HG03469 (cell line): ENCODE measurements around the gene ADAMTS19.
A peak's percentile ranks its signal among the peaks of the same experiment; 100 is the strongest.

Experiments used
- ATAC-seq: cut with Tn5 transposase; IDR thresholded peaks from one replicate; pipeline ENCODE4 v1.9.1; 2021; ENCODE audit warnings: mild to moderate bottlenecking, moderate library complexity, moderate number of reproducible peaks; ENCODE audit not compliant: unreplicated experiment

ADAMTS19 gene

DNA sequence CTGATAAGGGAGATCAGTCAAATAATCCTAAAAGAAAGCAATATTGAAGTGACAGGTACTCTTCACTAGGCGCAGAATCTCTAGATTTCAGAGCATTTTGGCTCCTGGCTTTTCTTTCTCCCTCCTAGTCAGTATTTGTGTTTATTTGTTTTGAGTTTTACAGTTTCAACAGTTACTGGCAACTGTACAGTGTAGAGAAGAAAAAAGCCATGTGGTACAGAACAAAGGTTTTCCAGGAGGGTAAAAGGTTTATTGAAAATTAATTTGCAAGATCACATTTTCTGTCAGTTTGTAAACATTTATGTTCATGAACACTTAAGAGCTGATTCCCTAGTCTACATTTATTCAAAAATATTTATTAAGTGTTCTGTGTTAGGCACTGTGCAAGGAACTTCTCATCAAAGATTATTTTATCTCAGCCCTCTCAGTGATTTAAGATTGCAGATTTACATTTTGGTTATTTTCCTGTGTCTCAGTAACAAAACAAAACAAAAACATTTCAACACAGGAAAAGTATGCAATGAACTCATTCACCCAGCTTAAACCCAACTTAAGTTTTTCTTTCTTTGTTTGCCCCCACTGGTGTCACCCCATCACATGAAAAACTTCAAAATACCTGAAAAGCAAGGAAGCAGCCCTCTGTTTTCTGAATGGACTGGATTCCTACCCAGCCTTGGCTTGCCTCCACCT is 300.7 kb downstream of the ADAMTS19 start:
- no peak for ATAC-seq

DNA sequence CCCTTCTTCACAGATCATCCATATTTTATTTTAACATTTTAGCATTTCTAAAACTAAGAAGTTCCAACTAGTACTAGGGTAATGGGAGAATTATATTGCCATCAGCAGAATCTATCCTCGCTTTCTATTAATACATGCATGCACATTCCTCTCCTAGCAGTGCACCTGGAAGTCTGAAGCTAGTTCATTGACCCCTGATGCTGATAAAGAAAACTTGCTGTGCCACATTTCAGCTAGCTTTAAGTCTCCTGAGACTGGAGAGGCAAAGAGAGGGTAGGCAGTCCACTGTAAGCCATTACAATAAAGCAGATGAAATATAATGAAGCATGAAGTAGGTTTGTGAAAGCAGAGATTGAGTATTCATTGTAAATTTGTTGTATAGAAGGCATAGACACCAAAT is 303.6 kb downstream of the ADAMTS19 start:
- no peak for ATAC-seq

DNA sequence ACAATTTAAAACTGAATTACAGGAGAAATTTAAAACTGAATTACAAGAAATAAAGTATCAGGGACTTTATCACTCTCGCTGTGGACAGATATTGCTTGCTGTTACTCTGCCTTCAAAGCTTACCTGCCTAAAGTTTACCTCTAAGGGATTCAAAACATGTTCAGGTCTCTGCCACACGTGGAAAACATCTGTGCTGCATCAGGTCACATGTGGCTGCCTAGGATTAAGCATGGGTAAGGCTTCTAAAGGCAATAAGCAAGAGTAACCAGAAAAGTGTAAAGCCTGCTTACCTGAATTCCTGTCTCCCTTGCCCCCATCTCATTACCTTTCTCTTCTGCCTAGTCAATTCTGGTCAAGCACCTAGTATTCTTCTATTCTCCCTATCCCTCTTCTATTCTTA is 306.7 kb downstream of the ADAMTS19 start:
- ATAC-seq = no peak

DNA sequence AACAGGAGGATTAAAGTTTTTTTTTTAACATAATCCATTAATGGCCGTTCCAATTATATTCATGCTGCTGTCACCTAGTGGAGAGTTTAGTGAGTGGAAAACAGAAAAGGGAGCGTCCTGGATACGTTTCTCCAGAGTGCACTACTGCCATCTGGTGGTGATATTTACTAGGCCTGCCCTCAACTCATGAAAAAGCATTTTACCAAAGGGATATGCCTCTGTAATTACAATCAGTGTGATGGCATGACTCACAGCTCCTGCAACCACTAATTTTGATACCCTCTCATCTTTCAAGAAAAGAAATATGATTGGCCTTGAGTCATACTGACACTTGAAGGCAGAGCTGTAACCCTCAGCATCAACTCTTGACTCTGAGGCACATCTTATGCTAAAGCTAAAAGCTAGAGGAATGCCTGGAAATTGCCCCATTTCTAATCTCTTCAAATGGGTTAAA is 307.9 kb downstream of the ADAMTS19 start:
- peak; percentile 89 for ATAC-seq

DNA sequence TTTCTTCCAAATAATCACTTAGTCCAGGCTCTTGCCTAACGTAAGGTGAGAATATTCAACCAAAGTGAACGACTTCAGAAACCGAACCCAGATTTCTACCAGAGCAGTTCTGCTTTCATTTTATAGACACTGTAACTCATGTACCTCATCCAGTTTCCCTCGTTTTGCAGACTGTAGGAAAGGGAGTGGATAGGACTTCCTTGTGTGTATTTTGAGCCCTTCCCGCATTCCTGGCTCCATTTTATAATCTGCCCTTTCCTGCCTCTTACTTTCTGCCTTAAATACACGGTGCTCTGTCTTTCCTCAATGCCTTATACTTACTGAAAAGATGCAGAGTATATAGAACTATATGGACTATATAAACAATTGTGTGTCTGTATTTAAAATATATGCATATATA is 308.6 kb downstream of the ADAMTS19 start:
- no peak for ATAC-seq

DNA sequence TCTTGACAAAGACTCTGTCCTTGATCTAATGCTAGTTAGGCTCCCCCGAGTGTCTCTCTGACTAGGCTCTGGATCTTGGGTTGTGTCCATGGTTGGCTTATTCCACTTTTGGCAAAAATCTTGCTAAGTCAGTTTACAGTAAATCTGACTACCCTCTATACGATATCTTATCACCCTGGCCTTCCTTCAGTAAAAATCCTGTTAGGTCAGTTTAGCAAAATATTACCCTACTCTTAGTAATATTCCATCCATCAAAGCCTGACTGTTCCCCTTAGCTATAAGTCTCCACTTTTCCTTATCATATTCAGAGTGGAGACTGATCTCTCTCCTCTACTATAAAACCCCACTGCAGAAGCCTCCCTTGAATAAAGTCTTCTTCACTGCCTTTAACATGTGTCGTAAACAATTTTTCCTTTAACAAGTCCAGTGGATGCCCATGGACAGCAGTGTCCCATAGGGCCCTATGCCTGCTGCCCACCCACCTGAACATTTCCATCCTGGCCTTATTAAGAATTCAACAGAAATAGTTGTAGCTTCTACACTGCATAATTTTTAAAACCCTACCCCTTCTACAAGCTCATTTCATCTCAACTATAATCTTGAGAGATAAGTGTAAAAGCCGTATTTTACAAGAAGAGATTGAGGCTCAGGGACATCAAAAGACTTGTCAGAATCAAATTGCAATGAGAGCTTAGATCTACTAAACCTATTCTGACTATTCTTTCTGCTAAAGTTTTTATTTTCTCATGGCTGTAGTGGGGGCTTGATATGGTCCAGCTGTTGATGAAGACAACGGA is 310.1 kb downstream of the ADAMTS19 start:
- no peak for ATAC-seq

DNA sequence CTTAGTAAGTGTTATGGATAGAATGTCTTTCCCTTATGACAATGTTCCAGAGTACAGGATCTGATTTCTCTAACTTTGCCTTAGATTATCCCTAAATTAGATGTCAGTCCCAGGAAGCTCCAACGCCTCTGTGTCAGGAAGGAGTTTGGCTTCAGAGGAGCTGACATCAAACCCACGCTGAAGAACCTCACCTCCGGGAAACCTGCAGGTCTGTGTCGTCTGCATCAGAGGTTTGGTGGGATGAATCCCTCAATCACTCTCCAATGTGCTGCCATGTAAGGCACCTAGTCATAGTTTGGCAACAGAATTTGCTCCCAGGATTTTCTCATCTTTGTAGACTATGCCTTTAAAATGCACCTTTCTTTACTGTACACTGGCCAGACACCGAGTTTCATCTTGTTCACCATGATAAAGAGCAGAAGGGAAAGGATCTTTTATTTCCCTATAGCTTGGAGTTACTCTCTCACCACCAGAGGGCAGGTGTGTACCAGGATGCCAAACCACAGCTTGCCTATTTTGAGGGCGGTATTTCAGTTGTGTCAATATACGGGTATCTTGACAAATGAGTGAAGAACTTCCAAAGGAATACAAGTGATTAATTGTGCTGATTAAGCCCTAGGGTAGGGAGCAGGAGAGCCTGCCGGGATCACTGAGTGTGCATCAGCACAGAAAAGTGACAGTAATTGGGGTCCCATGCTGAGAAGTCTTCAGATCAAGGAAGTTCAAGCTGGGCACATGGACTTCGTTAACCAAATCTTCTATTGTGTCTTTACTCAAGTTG is 311.1 kb downstream of the ADAMTS19 start:
- peak; percentile 50 for ATAC-seq

DNA sequence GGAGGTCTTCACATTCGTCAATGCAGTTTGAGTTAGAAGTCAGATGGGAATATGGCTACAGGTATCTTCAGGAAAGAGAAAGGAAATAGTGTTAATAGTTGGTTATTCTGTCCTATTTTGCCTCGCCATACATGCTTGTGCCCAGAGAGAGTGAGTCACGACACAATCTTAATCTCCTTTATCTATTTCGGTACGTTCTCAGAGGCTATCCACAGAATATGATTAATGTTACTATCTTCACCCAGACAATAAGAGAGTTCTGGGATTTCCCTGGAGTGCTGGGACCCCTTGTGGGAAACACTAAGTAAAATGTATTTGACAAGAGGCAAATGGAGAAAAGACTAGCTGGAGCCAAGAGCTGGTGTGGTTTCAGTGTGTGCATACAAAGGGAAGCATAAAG is 313.3 kb downstream of the ADAMTS19 start:
- no peak for ATAC-seq

DNA sequence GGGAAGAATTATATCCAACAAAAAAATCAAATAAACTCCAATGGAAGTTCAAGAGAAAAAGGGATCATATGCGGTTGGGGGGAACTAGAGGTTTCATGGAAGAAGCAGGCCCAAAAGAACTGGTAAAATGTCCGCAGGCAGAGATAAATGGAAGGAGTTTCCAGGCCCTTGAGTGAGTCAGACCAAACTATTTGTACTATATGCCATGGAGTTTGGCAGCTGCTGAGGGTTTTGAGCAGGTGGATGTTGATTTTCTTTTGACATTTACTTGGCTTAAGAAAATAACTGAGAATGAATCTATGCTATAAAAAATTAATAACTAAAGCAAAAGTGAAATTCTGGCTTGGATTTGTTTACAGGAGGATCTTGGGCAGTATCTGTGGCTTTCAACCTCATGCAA is 321.5 kb downstream of the ADAMTS19 start:
- ATAC-seq = no peak
